ENCODE data around the gene TCP11.

Gene TCP11

GRCh38 chr6:35141007-35141655 lies at the start of gene TCP11:
Gene TCP11 (minus strand): TSS chr6:35141339. CDS start chr6:35140870, 469 bp downstream.
- in situ Hi-C loops (cut with MboI; ENCODE audit: low sequenced_read_pairs): no loop called here

- in situ Hi-C loops (cut with MboI; ENCODE audit: low sequenced_read_pairs): no loop called here
Observed at GRCh38 chr6:35190306-35190705, 49.2 kb upstream of the TCP11 start.

- in situ Hi-C loops (cut with MboI; ENCODE audit: low sequenced_read_pairs): no loop called here
Observed at GRCh38 chr6:35188886-35189285, 47.7 kb upstream of the TCP11 start.

GRCh38 chr6:35186571-35186970 lies 45.4 kb upstream of the TCP11 start:
- in situ Hi-C loops (cut with MboI; ENCODE audit: low sequenced_read_pairs): no loop called here

- in situ Hi-C loops (cut with MboI; ENCODE audit: low sequenced_read_pairs): no loop called here
Observed at GRCh38 chr6:35185971-35186370, 44.8 kb upstream of the TCP11 start.

- in situ Hi-C loops (cut with MboI; ENCODE audit: low sequenced_read_pairs): no loop called here
Observed at GRCh38 chr6:35185302-35185681, 44.2 kb upstream of the TCP11 start.

- in situ Hi-C loops (cut with MboI; ENCODE audit: low sequenced_read_pairs): no loop called here
Observed at GRCh38 chr6:35184580-35185301, 43.6 kb upstream of the TCP11 start.

GRCh38 chr6:35183935-35184334 lies 42.8 kb upstream of the TCP11 start:
- in situ Hi-C loops (cut with MboI; ENCODE audit: low sequenced_read_pairs): no loop called here

GRCh38 chr6:35183281-35183680 lies 42.1 kb upstream of the TCP11 start:
- in situ Hi-C loops (cut with MboI; ENCODE audit: low sequenced_read_pairs): no loop called here

- in situ Hi-C loops (cut with MboI; ENCODE audit: low sequenced_read_pairs): no loop called here
Observed at GRCh38 chr6:35181933-35182612, 40.9 kb upstream of the TCP11 start.

GRCh38 chr6:35181308-35181932 lies 40.3 kb upstream of the TCP11 start:
- in situ Hi-C loops (cut with MboI; ENCODE audit: low sequenced_read_pairs): no loop called here

- in situ Hi-C loops (cut with MboI; ENCODE audit: low sequenced_read_pairs): no loop called here
Observed at GRCh38 chr6:35179901-35180535, 38.9 kb upstream of the TCP11 start.

- in situ Hi-C loops (cut with MboI; ENCODE audit: low sequenced_read_pairs): no loop called here
Observed at GRCh38 chr6:35178932-35179832, 38.0 kb upstream of the TCP11 start.

GRCh38 chr6:35178012-35178411 lies 36.9 kb upstream of the TCP11 start:
- in situ Hi-C loops (cut with MboI; ENCODE audit: low sequenced_read_pairs): no loop called here

GRCh38 chr6:35177596-35177995 lies 36.5 kb upstream of the TCP11 start:
- in situ Hi-C loops (cut with MboI; ENCODE audit: low sequenced_read_pairs): no loop called here

- in situ Hi-C loops (cut with MboI; ENCODE audit: low sequenced_read_pairs): no loop called here
Observed at GRCh38 chr6:35177157-35177556, 36.0 kb upstream of the TCP11 start.

- in situ Hi-C loops (cut with MboI; ENCODE audit: low sequenced_read_pairs): no loop called here
Observed at GRCh38 chr6:35176301-35177024, 35.3 kb upstream of the TCP11 start.

- in situ Hi-C loops (cut with MboI; ENCODE audit: low sequenced_read_pairs): no loop called here
Observed at GRCh38 chr6:35174501-35174900, 33.4 kb upstream of the TCP11 start.

GRCh38 chr6:35174088-35174434 lies 32.9 kb upstream of the TCP11 start:
- in situ Hi-C loops (cut with MboI; ENCODE audit: low sequenced_read_pairs): no loop called here
